ENCODE measurements around the gene LIPM.
"Not testable (repeated sequence)": the region's sequence is repeated elsewhere in the genome, so short reads cannot be mapped to it uniquely, and the experiment has no call there.

LIPM gene

DNA sequence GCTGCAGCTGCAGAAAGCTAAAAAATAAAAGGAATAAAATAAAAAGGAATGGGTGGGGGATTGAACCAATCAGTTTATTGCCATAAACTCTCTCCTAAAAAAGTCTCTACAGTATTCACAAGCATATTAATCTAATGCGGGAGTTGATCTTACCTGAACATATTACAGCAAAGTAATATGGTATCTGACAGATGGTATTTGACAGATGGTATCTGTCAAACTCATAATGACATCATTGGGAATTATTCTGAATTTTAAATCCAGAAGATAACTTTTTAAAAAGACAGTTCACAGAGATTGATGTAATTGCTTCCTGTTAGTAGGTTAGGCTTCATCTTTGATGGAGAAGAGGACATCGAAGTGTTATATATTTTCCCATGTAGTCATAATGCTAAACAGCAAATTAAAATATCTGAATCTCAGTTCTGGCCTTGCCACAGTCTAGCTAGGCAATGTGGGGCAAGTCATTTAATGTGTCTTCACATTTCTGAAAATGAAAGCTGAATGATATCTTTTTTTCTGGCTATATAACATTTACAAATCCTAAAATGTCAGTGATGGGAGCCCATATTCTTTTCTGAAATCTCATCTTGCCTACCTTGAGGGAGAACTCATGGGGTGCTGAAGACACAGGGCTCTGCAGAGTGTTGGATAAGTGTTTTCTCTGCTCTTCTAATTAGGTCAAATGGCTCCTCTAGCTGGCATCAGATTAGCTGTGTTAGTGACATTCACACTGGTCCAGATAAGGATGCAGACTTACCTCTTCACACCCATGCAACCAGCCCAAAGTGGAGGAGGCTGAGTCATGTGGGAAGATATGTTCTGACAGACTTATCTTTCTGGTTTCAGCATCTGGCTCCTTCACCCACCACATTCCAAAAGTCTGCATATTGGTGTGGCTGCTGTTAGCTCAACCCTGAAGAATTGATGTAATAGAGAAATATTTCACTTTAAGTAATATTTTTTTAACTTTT is 2.1 kb upstream of the LIPM start:
- no peak for DNase-seq (ENCODE audit: low spot score)

GRCh38 chr10:88803641-88804040 is 1.1 kb downstream of the LIPM start:
- no peak for DNase-seq (ENCODE audit: low spot score)

GRCh38 chr10:88804083-88804812 is 1.7 kb downstream of the LIPM start:
- DNase-seq (ENCODE audit: low spot score), result no peak

- no peak for DNase-seq (ENCODE audit: low spot score)
Observed at GRCh38 chr10:88805361-88805760, 2.8 kb downstream of the LIPM start.

- DNase-seq (ENCODE audit: low spot score), result no peak
Observed at GRCh38 chr10:88805924-88806323, 3.4 kb downstream of the LIPM start.

- no peak for DNase-seq (ENCODE audit: low spot score)
Observed at GRCh38 chr10:88809621-88810020, 7.1 kb downstream of the LIPM start.

- peak; percentile 53 for DNase-seq (ENCODE audit: low spot score)
Observed at GRCh38 chr10:88810196-88810961, 7.8 kb downstream of the LIPM start.

GRCh38 chr10:88813200-88813599 is 10.7 kb downstream of the LIPM start:
- DNase-seq (ENCODE audit: low spot score), result no peak

DNA sequence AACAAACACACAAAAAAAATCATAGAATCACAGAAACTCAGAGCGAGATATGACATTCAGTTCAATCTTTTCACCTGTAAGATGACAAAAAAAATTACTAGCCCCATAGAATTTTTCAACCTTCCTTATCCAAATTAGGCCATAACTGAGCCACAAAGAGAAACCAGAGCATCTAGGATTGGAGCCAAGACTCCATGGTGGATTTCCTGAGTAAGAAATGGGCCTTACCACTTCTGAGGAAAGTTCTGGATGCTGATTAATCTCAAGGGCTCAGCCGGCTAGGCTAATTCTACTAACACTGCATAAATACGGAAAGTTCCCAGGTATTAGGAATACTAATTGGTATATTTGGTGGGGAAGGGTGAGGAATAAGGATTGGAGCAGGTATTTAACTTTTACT is 16.8 kb downstream of the LIPM start:
- no peak for DNase-seq (ENCODE audit: low spot score)

GRCh38 chr10:88820748-88821401 is 18.3 kb downstream of the LIPM start:
- no peak for DNase-seq (ENCODE audit: low spot score)

DNA sequence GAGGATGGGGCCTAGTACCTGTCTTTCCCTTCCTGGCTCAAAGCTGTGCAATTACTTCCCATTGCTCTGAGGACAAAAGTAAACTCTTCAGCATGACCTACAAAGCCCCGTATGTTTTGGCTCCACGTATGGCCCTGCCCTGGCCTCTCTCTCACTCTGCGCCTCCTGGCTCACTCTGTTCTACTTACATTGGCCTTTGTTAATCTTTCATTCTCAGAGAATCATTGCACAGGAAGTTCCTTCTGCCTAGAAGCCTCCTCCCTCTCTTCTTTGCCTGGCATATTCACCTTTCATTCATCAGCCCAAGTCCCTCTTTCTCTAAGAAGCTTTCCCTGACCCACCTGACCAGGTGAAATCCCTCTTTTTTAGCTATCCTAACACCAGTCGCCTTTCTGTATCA is 23.9 kb downstream of the LIPM start:
- DNase-seq (ENCODE audit: low spot score), result no peak

DNA sequence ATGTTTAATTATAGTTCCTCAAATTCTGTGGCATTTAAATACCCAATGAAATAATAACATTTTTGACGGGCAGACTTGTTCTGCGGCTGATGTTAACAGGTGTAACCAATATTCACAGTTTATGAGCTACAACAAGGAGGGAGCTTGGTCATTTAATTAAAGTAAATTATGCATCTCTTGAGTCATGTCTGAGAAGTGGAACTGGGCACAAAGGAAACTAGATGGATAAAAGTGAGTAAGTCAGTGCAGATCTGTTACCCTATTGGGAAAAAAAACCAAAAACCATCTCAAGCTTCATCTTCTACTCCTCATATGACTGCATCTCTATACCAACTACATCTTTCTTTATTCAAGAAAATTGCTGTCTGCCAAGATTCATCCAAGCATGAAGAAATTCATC is 25.1 kb downstream of the LIPM start:
- DNase-seq (ENCODE audit: low spot score), result no peak

- no peak for DNase-seq (ENCODE audit: low spot score)
Observed at GRCh38 chr10:88828310-88828709, 25.8 kb downstream of the LIPM start.

DNA sequence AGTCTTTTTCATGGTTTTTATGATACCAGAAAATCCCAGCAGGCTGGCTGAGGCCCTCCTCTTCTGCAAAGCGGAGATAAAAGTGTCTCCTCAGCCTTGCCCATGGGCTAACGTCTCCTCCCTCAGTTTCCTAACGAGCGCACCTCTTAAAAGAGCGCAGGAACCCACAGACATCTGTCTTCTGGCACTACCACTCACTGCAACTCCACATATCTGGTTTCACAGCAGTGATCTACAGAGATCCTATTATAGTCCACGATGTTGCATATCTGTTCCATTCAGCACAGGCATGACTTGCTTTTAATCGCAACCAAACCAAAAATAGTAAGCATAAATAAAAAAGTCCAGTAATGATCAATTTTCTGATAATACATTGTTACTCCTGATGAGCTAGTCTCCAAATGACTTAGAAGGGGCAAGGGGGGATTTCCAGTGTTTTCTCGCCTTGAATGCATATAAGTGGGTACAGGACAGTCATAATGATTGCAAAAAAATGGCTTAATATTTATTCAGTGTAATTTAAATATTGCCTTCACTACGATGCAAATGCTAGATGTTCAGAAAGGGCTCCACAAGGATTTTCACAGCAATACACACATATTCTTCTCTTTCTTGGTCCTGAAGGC is 28.2 kb downstream of the LIPM start:
- DNase-seq (ENCODE audit: low spot score), result no peak

DNA sequence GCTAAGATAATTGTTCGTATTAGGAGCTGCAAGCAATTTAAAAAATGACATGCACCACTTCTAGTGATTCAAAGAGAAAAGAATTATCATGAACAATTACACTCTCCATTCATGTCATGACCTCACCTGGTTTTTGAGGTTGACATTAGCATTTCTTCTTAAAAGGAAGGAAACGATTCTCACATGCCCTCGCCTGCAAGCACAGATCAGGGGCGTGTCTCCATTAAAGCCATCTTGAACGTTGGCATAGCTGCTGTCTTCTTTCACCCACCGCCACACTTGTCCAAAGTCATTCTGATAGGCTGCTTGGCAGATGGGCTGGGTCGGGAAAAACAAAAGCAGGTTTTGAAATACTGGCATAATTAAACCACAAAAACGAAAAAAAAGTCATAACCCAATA is 29.2 kb downstream of the LIPM start:
- no peak for DNase-seq (ENCODE audit: low spot score)

DNA sequence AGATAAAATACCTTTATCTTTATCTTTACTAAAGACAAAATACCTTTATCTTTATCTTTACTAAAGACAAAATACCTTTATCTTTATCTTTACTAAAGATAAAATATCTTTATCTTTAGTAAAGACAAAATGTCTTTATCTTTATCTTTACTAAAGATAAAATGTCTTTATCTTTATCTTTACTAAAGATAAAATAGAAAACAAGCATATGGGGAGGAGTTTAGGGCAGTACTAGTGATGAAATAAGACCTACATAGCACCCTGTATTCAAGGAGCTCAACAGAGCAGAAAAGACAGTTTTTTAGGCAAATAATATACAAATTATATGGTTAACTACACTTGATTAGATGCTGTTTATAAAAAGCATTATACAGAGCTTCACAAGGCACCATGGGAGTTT is 29.8 kb downstream of the LIPM start:
- no peak for DNase-seq (ENCODE audit: low spot score)

- no peak for DNase-seq (ENCODE audit: low spot score)
Observed at GRCh38 chr10:88833156-88833555, 30.6 kb downstream of the LIPM start.

- peak; percentile 24 for DNase-seq (ENCODE audit: low spot score)
Observed at GRCh38 chr10:88833723-88834122, 31.2 kb downstream of the LIPM start.

DNA sequence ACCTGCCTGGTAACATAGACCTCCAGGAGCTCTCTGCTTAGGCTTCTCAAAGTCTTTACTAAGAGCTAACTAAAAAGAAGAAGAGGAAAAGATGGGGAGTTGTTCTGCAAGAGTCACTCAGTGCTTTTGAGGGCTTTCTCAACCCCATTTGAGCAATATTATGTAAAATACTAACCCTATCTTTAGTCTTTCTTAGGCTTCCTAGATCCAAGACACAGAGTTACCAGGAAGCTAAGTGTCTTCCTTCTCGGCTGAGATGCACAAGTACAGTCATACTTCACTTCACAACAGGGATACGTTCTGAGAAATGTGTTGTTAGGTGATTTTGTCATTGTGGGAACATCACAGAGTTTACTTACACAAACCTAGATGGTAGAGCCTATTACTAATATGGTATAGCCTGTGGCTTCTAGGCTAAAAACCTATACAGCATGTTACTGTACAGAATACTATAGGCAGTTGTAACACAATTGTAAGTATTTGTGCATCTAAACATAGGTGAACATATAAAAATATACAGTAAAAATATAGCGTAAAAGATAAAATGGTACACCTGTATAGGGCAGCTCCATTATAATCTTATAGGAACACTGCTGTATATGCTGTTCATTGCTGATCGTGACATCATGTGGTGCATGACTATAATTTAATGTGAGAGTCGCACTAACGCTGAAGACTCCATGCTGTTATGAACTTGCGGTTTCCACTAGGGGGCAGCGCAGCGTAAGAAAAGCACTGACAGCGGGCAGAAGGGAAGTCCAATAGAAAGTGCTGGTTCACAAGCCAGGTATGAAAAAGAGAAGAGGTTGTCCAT is 32.8 kb downstream of the LIPM start:
- peak; percentile 91 for DNase-seq (ENCODE audit: low spot score)

- DNase-seq (ENCODE audit: low spot score), result no peak
Observed at GRCh38 chr10:88835910-88836221, 33.3 kb downstream of the LIPM start.

- not testable (repeated sequence) for DNase-seq (ENCODE audit: low spot score)
Observed at GRCh38 chr10:88837632-88838031, 35.1 kb downstream of the LIPM start.
